GM15510 (cell line): ENCODE data around the gene MGAT4C.

Source experiments
- POLR2A ChIP-seq: IDR thresholded peaks from 3 replicates; pipeline ENCODE4 v1.6.1; 2011; ENCODE audit warnings: borderline replicate concordance; ENCODE audit not compliant: insufficient read length; ENCODE audit errors: extremely low read depth

The MGAT4C gene

DNA sequence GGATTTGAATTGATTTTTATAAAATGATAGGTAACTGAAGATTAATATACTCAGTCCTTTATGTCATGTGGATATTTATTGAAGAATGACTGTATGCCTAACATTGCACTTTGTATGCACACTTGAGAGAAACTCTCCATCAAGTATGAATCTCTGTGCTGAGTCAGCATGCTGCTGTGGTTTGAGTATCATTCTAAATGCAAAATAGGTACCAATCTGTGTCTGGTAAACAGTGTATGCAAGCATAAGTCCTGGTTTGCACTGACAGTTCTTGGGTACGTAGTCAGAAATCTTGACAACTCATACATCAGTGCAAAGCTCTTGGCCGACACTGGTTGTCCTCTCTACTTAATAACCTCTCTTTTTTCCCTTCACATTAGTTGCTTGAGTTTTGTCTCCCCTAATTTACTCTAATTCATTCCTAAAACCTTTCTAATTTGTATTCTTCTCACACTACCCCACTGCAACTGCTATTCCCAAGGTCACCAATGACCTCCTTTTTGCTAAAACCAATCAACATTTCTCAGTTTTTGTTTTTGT lies 21.8 kb downstream of the MGAT4C start:
- TF ChIP-seq POLR2A: no peak

DNA sequence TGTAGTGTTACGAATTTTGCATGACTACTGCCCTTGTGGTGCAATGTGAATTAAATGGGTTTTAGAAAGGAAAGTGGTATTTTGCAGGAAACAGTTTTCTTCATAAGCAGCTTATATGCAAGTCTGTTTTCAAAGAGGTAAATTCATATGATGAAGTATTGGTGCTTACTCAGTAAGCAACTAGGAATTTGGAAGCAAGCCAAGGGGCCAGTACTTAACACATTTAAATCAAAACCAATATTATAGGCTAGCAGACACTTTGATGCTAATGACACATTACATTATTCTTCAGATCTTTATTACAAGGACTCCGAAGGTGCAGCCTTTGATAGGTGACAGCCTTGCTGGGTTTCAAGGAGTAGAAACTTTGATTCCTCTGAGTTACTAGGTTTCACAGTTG lies 23.1 kb downstream of the MGAT4C start:
- no peak for TF ChIP-seq POLR2A

DNA sequence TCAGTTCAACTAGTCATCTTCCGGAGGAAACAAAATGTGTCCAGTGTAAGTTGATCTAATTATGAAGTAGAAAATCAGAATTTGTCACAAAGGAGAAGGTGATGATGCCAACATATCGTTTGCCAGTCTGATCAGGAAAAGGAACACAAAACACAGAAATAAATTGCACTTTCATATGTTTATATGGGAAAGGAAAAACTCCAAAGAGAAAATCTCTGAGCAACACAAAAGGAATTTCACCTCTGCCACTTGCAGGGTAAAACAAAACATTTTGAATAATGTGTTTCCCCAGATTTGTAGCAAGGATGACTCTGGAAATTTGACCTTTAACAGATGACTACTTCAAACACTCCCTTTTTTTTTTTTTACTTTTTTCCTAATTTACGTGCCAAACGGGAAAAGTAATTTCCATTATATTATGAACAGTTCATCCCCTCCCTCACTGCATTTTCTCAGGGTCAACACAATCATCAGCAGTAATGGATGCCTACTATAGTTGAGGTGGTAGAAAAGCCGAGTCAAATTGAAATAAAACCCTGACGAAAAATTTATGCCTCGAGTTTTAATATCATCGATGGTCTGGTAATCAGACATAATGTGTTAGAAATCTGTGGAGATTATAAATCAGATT lies 25.6 kb downstream of the MGAT4C start:
- no peak for TF ChIP-seq POLR2A

DNA sequence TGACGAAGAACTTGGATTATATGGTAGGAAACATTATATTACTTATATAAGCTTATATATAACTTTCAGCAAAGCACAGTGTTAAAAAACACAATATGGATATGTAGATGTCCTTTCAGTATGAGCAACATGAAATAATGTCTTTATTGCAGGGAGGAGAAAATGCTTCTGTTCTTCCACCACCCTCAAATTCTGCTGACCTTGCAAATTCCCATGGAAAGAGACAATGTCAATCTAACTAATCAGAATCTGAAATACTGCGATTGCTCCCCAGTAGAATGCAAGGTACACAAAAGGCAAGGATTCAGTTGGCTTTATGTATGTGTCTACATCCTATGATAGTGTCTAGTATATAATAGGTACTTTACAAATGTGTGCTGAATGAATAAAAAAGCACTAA lies 26.4 kb downstream of the MGAT4C start:
- no peak for TF ChIP-seq POLR2A

DNA sequence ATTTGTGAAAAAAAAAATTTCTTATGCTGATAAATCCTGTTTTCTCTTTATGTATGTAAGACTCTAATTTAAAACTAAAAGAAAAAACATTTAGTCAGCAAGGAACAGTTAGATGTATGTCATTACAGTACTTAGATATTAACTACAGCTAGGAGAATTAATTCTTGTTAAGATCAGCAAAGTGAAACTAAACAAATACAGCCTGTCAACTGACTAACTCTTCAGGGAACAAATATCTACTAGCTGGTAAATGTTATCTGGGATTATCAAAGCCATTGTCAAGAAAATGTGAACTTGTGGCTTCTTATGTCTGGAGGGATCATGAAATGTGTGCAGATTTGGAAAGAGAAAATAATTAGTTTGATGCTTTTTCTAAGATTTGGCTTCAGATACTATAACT lies 27.5 kb downstream of the MGAT4C start:
- TF ChIP-seq POLR2A: no peak

DNA sequence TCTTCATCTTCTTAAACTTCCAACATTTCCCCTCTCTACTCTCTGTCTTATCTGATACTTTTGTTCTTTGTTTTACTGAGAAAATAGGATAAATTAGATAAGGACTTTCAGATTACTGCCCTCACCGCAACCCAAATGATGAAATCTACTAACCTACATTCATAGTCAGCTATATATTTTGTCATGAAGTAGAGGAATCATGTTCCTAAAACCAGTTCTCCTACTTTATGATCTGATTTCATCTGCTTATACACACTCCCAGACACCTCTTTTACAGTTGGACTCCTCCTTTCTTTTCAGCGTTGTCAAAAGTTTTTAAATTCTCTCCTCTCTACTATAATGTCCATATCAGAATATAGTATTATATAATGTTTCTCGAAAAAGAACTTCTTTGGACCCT lies 29.7 kb downstream of the MGAT4C start:
- TF ChIP-seq POLR2A: no peak

DNA sequence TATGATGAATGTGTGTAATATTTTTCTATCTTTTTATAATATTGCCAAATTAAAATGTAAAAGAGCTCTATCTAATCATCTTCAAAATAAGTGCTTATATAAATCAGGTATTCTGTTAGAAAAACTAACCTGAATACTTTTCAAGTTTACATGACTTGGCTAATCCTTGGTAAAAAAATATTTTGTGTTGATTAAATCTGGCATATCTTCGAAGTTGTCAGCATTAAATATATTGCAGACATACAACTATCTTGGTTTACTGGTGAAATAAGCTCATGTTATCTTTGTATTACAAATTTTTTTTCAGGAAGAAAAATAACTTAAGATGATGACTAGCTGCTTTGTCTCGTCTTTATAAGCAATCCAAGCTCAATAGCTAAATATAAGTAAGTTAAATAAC lies 39.6 kb downstream of the MGAT4C start:
- no peak for TF ChIP-seq POLR2A

DNA sequence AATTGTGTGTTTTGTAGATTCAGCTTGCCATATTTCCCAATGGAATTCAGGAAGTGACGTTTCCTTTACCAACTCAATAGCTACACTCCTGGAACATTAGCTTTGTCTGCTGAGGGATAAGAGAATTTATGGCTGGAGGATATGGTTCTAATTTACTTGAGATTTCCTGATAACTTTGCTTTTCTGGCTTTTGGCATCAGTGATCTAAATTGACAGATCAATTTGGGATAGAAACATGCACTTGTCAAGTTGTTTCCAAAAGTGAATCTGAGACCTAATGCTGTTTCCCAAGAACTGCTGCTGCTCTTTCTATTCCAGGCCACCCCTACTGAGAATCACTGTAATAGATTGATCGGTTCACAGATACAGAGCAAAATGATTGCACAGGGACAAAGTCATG lies 43.2 kb downstream of the MGAT4C start:
- no peak for TF ChIP-seq POLR2A

DNA sequence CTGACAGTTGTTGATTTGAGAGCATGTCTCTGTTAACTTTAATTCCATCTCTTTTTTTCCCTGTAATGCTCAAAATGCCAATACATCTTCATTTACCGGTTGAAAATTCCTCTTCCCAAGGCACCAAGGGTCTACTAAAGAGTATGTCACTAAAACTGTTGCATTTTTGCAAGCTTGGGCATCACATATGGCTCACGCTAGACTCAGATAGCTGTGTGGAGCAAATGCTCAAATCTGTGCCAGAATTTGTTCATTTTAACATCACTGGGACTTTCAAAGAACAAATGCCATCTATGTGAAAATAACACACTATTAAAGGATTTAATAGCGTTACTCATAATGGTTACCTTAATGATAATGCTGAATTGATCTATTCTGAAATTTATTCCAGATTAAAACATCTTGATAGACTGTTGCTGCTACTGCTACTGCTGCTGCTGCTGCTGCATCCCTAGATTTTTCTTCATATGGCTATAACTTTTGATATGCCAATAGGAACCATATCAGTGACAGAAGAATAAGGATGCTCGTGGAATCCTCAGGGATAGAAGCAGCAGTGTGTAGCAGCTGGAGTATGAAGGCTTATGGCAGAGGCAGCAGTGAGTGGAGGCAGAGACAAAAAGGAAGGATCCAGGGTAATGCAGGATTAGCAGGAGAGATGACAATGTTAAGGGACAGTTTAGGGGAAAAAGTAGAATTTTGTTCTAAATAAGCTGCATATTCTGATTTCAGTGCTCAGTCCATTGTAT lies 57.3 kb downstream of the MGAT4C start:
- no peak for TF ChIP-seq POLR2A

DNA sequence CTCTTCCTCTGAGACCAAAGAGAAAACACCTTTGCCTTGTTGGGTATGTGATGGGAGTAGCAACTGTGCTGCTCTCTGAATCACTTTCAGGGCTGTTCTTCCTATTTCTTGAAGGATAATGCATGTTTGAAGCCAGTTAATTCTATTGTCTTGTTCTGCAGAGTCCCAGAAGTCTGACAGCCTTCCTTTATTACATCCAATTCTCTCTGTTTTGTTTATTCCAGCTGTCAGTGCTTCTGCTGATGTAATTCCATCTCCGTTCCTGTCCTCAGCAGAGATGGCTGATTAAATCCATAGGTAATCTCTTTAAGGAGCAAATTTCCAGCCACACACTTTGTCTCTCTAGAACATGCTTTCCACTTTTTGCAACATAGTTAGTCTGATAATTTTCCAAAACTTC lies 59.7 kb downstream of the MGAT4C start:
- no peak for TF ChIP-seq POLR2A

DNA sequence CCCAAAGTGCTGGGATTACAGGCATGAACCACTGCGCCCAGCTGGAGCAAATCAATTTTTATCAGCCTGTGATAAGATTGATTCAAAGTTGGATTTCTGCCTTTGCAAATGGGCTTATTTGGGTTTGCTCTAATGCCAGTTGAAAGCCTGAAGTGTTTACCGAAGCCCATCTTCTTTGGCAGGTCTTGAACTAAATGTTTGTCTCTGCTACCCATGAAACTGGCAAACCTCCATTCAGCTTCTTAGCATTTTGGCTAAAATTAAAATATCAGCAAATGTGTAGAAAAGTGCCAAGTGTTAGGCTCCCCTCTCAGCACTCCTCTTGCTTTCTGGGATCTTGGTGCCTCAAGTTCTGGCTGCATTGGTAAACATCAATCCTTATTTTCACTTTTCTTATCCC lies 61.5 kb downstream of the MGAT4C start:
- no peak for TF ChIP-seq POLR2A

DNA sequence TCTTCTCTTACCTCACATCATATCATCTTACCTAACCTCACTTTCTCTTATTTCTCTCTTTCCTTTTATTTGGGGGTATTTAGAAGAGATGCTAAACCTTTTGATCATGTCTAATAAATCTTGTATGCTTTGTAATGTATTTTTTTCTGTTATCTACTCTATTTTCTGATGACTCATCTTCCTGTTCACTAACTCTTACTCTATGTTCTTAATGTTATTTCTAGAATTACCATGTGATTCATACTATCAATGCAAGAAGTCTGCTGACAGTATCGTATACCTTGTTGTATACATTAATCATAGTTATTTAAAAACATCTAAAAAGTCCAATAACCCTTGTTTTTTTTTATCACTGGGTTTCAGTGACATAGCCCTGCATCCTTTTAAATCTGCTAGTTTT lies 62.3 kb downstream of the MGAT4C start:
- TF ChIP-seq POLR2A: no peak

DNA sequence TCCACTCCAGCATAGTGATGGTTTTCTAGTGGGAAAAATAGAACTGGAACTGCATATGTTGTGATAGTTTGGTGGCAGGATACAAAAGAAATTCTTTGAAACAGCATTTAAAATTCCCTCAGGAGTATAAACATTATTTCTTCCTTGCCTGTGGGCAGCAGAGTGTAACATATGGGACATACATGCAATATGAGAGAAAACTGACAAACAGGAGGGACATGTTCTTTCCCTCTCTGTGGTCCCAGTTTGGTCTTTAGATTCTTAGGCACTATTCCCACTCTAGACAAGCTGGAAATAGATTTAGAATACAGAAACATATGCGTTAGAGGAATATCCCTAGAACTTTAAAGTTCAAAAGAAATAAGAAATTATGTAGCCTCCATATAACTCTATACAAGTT lies 68.0 kb downstream of the MGAT4C start:
- no peak for TF ChIP-seq POLR2A

DNA sequence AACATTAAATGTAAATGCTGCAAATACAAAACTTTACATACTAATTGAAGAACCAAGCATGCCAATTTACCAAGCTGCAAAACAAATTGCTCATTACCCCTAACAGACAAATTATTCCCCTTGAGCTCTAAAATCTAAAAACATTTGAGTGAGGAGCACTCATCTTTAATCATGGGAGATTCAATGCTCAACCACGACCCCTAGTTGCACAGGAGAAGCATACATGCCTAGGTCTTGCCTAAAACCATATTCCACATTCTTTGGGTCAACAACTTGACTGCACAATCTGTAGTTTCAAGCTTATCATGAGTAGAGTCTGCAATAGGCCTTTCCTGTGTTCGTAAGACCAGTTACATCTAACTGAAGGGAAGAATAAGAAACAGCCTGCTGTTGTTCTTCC lies 69.7 kb downstream of the MGAT4C start:
- no peak for TF ChIP-seq POLR2A

DNA sequence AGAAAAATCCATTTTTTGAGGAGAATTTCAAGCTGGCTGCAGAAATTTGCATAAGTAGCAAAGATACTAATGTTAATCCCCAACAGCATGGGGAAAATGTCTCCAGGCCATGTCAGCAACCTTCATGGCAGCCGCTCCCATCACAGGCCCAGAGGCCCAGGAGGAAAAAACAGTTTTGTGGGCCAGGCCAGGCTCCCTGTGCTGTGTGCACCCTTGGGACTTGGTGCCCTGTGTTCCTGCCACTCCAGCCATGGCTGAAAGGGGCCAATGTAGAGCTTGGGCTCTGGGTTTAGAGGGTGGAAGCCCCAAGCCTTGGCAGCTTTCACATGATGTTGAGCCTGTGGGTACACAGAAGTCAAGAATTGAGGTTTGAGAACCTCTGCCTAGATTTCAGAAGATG lies 76.3 kb downstream of the MGAT4C start:
- no peak for TF ChIP-seq POLR2A

DNA sequence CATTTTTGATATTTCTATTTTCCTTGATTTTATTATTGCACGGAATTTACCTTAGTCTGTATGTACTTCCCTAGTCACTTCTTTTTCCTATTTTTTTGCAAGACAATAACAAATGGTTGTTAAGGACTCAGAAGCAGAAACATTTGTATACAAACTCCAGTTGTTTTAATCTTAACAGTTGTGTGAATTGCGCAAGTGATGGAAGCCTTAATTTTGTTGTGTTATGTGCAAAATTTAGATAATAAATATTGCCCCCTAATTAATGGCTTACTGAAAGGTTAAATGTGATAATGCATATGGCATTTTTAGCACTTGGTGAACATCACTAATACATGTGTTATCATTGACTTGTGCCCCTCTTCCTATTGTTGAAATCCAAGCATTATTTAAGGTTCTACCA lies 82.0 kb downstream of the MGAT4C start:
- TF ChIP-seq POLR2A: no peak

DNA sequence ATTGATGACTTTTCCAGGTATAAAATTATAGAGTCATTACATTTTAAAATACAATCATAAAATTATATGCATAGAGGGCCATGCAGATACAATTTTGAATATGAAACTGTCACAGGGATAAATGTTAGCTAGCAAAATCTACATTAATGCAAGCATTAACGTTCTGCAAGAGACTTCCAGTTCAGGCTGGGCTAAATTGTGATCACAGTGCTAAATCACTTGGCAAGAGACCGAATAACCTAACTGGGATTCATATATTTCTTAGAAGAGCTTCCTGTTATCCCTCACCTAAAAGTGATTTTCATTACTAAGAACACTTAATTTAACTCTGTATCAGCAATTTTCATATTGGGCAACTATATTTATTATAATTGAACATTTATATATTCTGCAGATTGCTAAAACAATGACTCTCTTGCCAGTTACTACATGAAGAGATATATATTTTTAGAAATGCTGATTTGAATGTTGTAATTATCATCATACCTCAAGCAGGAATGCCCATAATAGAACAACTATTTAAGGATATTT lies 83.2 kb downstream of the MGAT4C start:
- no peak for TF ChIP-seq POLR2A

DNA sequence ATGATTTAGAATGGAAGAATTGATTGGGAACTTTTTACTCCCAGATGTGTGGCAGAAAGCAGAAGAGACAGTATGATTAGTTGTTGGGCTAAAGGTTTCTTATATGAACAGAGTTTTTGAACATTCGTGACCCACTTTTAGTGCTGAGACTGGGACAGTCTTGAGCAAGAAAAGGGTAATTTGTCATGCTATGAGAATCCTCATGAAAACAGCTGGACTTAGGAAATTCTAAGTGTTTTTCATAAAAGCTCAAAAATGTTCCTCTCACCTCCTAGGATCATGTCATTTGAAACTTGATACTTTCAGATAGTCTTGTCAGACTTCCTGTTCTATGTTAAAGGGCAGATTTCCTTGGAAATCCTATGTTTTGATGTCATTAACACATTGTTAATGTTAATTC lies 86.1 kb downstream of the MGAT4C start:
- TF ChIP-seq POLR2A: no peak
